SK-N-SH (cell line): ENCODE measurements around the gene PHC2.

Experiments used
- CHD2 ChIP-seq: fragments of 150-350 bp; IDR thresholded peaks from 2 replicates; pipeline ENCODE4 v1.6.1; 2018; ENCODE audit warnings: low read length; ENCODE audit not compliant: partially characterized antibody
- CTCF ChIP-seq: fragments of 200-600 bp; sonication (generic); IDR thresholded peaks from 2 replicates; pipeline ENCODE4 v1.6.1; 2017; ENCODE audit warnings: antibody characterized with exemption, mild to moderate bottlenecking, moderate library complexity
- EP300 ChIP-seq, 2 experiments: IDR thresholded peaks; 2 replicates each; pipeline versions ENCODE4 v1.4.0 to v1.6.1; 2012; ENCODE audit warnings: borderline replicate concordance in 1 of 2, low read depth in 1 of 2, low read length in 1 of 2
- EZH2phosphoT487 ChIP-seq: fragments of 200-600 bp; sonication (generic); IDR thresholded peaks from 2 replicates; pipeline ENCODE4 v1.6.1; 2017; ENCODE audit warnings: low read depth, mixed run types, mild to moderate bottlenecking, antibody characterized with exemption, moderate library complexity, borderline replicate concordance
- NFIC ChIP-seq: IDR thresholded peaks from 2 replicates; pipeline ENCODE4 v1.4.0; 2012; ENCODE audit warnings: borderline replicate concordance
- POLR2AphosphoS5 ChIP-seq: IDR thresholded peaks from 2 replicates; pipeline ENCODE4 v1.6.1; 2012; ENCODE audit warnings: low read depth, low read length
- RAD21 ChIP-seq: IDR thresholded peaks from 2 replicates; pipeline ENCODE4 v1.6.1; 2012; ENCODE audit warnings: mild to moderate bottlenecking, low read length
- RCOR1 ChIP-seq: fragments of 150-350 bp; IDR thresholded peaks from 2 replicates; pipeline ENCODE4 v1.6.1; 2017; ENCODE audit warnings: antibody characterized with exemption, low read length
- SIN3A ChIP-seq: IDR thresholded peaks from 2 replicates; pipeline ENCODE4 v1.6.1; 2012; ENCODE audit warnings: low read depth, mild to moderate bottlenecking, low read length, moderate library complexity, borderline replicate concordance
- TAF1 ChIP-seq: IDR thresholded peaks from 2 replicates; pipeline ENCODE4 v1.6.1; 2012; ENCODE audit warnings: low read depth, mild to moderate bottlenecking, low read length, moderate library complexity, borderline replicate concordance
- USF1 ChIP-seq: IDR thresholded peaks from 2 replicates; pipeline ENCODE4 v1.4.0; 2012; ENCODE audit warnings: low read depth, borderline replicate concordance
- YY1 ChIP-seq: IDR thresholded peaks from 2 replicates; pipeline ENCODE4 v1.4.0; 2012; ENCODE audit warnings: low read depth, mild to moderate bottlenecking
- ZBTB33 ChIP-seq: IDR thresholded peaks from 2 replicates; pipeline ENCODE4 v1.4.0; 2012; ENCODE audit warnings: low read depth, borderline replicate concordance

GRCh38 chr1:33282791-33283190 is 148.1 kb downstream of the PHC2 start:
- TF ChIP-seq YY1 (no peak), EP300 (IDR thresholded peaks at IDR 0.05; ENCODE audit: borderline replicate concordance in 1 of 2, low read depth in 1 of 2, low read length in 1 of 2) (no peak), USF1 (no peak), CHD2 (no peak), CTCF (no peak), RAD21 (no peak), ZBTB33 (no peak), EZH2phosphoT487 (no peak), SIN3A (no peak), RCOR1 (no peak), POLR2AphosphoS5 (no peak), TAF1 (no peak), NFIC (no peak)
